NB4 (cell line): ENCODE measurements around the gene MAP3K13.

ENCODE experiments used
- DNase-seq: peaks from one replicate; pipeline ENCODE4 v3.0.0; 2010; ENCODE audit warnings: low read depth
- H3K4me3 ChIP-seq: one replicate; pipeline ENCODE4 v1.5.1; 2011; ENCODE audit warnings: mild to moderate bottlenecking, low read depth, low read length, moderate library complexity
- MYC ChIP-seq: IDR thresholded peaks from 2 replicates; pipeline ENCODE4 v1.6.1; 2011; ENCODE audit warnings: low read depth, low read length
- POLR2A ChIP-seq: IDR thresholded peaks from 2 replicates; pipeline ENCODE4 v1.6.1; 2011; ENCODE audit warnings: mild to moderate bottlenecking; ENCODE audit not compliant: insufficient read length; ENCODE audit errors: extremely low read depth
- TF ChIP-seq, protein P1 (sequence below): IDR thresholded peaks from one replicate; pipeline ENCODE4 v1.5.1; 2012; ENCODE audit warnings: low read depth, low read length
- TF ChIP-seq, protein P2 (sequence below): IDR thresholded peaks from 2 replicates; pipeline ENCODE4 v1.6.1; 2011; ENCODE audit warnings: low read depth, low read length

The MAP3K13 gene

DNA sequence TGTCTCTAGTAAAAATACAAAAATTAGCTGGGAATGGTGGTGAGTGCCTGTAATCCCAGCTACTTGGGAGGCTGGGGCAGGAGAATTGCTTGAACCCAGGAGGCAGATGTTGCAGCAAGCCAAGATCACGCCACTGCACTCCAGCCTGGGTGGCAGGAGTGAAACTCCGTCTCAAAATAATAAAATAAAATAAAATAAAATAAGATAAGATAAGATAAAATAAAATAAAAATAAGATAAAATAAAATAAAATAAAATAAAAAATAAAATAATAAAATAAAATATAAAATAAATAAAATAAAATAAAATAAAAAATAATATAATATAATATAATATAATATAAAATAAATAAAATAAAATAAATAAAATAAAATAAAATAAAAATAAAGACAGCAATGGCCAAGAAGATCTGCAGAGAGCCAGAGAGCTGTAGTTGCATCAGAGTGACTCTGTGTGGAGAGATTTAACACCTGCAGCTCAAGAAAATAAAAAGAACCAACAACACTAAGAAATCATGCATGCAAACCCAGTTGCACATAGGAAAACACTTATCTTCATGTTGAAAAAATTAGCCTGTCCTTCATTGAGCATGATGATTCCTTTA lies 163.5 kb downstream of the MAP3K13 start:
- no peak for DNase-seq
- H3K4me3 ChIP-seq = no peak overlapping the region
- TF ChIP-seq POLR2A = no peak
- TF ChIP-seq, protein P1, sequence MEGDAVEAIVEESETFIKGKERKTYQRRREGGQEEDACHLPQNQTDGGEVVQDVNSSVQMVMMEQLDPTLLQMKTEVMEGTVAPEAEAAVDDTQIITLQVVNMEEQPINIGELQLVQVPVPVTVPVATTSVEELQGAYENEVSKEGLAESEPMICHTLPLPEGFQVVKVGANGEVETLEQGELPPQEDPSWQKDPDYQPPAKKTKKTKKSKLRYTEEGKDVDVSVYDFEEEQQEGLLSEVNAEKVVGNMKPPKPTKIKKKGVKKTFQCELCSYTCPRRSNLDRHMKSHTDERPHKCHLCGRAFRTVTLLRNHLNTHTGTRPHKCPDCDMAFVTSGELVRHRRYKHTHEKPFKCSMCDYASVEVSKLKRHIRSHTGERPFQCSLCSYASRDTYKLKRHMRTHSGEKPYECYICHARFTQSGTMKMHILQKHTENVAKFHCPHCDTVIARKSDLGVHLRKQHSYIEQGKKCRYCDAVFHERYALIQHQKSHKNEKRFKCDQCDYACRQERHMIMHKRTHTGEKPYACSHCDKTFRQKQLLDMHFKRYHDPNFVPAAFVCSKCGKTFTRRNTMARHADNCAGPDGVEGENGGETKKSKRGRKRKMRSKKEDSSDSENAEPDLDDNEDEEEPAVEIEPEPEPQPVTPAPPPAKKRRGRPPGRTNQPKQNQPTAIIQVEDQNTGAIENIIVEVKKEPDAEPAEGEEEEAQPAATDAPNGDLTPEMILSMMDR = no peak

DNA sequence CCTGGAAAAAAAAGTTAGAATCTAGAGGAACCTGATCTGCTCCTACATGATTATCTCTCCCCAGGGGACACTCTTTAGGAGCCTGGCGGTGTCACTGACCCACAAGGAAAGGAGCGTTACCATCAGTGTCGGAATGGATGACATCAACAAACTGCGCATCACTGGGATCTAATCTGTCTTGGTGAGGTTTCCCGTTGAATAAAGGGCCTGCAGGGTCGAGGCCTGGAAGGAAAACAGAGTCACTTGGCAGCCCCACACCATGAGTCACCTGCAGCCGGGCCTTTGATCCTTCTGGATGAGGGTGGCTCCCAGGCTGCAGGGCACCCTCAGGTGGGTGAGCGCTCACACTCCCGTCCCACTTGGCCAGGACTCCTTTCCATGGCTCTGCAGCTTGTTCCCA lies 164.4 kb downstream of the MAP3K13 start:
- TF ChIP-seq, protein P2, sequence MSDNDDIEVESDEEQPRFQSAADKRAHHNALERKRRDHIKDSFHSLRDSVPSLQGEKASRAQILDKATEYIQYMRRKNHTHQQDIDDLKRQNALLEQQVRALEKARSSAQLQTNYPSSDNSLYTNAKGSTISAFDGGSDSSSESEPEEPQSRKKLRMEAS = no peak
- TF ChIP-seq POLR2A (no peak), MYC (no peak)
- TF ChIP-seq, protein P1 = no peak
- DNase-seq = no peak
- H3K4me3 ChIP-seq = no peak overlapping the region

DNA sequence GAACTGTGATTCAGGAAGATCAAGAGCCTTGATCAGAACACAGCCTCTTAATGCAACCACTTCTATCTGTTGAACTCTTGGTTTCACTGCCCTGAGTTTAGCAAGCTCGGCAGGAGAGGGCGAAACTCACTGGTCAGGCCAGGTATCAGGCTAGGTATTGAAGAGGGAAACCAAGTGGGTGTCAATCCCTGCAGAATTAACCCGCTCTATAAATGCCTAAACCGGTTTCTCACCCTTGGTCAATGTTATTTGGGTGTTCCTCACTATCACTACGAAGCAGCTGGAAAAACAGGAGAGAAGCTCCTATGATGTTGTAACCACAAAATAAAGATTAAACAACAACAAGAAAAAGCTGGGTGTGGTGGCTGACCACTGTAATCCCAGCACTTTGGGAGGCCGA lies 165.6 kb downstream of the MAP3K13 start:
- H3K4me3 ChIP-seq = no peak overlapping the region
- no peak for DNase-seq
- TF ChIP-seq, protein P1 = no peak
- no peak for TF ChIP-seq MYC
- TF ChIP-seq, protein P2 = no peak
- no peak for TF ChIP-seq POLR2A

DNA sequence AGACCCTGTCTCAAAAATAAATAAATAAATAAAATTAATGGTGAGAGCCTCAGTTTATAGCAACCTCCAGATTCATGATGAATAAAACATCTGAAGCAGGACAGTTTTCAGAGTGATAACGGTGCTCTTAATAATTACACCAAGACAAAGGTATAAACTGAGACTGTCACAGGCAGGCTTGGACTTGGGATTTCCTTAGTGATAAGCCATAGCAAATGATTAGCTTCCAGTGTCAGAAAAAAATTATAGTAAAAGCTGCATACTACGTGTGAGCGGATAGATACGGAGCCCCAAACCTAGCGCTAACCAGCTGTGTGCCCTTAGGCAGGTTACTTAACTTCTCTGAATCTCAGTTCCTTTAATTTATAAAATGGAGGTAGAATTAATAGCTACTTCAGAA lies 167.9 kb downstream of the MAP3K13 start:
- no peak for DNase-seq
- no peak overlapping the region for H3K4me3 ChIP-seq
- TF ChIP-seq, protein P1 = no peak

DNA sequence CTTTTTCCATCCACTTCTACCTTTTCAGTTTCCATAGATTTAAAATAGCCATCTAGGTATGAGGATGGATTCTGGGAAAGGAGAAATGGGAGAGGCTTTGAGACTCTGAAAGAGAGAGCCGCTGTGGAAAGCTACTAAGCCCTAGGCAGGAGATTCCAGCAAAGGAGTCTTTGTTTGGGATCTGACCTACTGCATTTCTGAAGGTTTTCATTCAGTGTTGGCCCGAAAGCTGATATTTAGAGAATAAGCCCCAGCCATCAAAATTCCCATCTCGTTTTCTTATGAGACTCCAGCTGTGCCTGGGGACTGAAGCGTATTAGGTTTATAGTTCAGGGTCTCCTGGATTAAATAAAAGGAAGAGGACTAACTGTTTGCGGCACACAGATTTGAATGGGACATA lies 170.0 kb downstream of the MAP3K13 start:
- TF ChIP-seq, protein P1 = no peak
- TF ChIP-seq MYC = no peak
- TF ChIP-seq, protein P2 = no peak
- no peak for TF ChIP-seq POLR2A
- no peak for DNase-seq
- no peak overlapping the region for H3K4me3 ChIP-seq

DNA sequence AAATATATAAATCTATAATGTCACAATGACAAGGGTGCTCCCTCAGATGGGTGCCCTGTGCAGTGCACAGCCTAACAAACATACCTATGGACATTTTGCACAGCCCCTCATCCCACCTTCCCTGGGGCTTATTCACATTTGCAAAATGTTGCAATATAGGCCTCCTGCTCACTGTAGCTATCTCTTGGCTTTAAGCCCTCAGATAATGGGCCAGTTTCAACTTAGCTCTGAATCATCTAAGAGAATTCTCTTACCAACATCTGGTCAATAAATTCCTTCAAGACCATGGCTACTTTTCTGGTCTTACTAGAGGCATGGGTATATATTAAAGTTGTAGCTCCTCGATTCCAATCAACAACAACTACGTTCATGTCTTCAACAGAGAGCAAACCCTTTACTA lies 171.6 kb downstream of the MAP3K13 start:
- TF ChIP-seq MYC = no peak
- TF ChIP-seq, protein P2 = no peak
- TF ChIP-seq POLR2A = no peak
- TF ChIP-seq, protein P1 = no peak
- DNase-seq = no peak
- H3K4me3 ChIP-seq = no peak overlapping the region
